Effector memory CD4-positive, alpha-beta T cell (primary cell): Measurements from ENCODE around the gene PLAC9.

Experiments used
- DNase-seq, 3 donors: peaks; one replicate each; pipeline ENCODE4 v3.0.0-alpha.2; 2020
- H3K27ac ChIP-seq: 2 replicates; pipeline ENCODE4 v1.7.0; 2013; ENCODE audit warnings: mild to moderate bottlenecking, low read length, moderate library complexity; ENCODE audit not compliant: insufficient read depth, poor library complexity, severe bottlenecking
- H3K27me3 ChIP-seq: replicated peaks from 2 replicates; pipeline ENCODE4 v1.7.0; 2013; ENCODE audit warnings: mild to moderate bottlenecking, low read length; ENCODE audit not compliant: insufficient read depth, control insufficient read depth, poor library complexity, severe bottlenecking
- H3K36me3 ChIP-seq: 2 replicates; pipeline ENCODE4 v1.7.0; 2013; ENCODE audit warnings: mild to moderate bottlenecking, low read length, moderate library complexity; ENCODE audit not compliant: control insufficient read depth, insufficient read depth
- H3K4me1 ChIP-seq: 2 replicates; pipeline ENCODE4 v1.7.0; 2013; ENCODE audit warnings: low read length, mild to moderate bottlenecking; ENCODE audit not compliant: control insufficient read depth, insufficient read depth, poor library complexity, severe bottlenecking
- H3K4me3 ChIP-seq: 2 replicates; pipeline ENCODE4 v1.7.0; 2013; ENCODE audit warnings: low read length, low read depth, mild to moderate bottlenecking; ENCODE audit not compliant: insufficient read depth, poor library complexity, severe bottlenecking
- H3K9me3 ChIP-seq: 2 replicates; pipeline ENCODE4 v1.7.0; 2013; ENCODE audit warnings: mild to moderate bottlenecking, low read length, moderate library complexity; ENCODE audit not compliant: control insufficient read depth

The PLAC9 gene

DNA sequence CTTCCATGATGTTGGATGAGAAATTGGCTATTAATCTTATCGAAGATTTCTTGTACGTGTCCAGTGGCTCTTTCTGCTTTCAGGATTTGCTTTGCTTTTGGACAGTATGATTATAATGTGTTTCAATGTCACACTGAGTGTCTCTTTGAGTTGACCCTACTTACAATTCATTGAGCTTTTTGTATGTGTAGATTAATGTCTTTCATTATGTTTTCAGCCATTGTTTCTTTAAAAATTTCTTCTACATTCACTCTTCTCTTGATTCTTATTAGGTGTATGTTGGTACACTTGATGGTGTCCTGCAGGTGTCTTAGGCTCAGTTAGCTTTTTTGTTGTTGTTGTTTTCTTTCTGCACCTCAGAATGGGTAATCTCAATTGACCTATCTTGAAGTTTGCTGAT is 16.6 kb downstream of the PLAC9 start:
- H3K27me3 ChIP-seq: no peaks in the 10 kb centered on the region
- peaks cover 38% of the 10 kb centered on the region for H3K36me3 ChIP-seq
- H3K4me3 ChIP-seq: no peak overlapping the region
- no peaks in the 10 kb centered on the region for H3K9me3 ChIP-seq
- peaks cover 9% of the 10 kb centered on the region for H3K4me1 ChIP-seq
- H3K27ac ChIP-seq: no peak overlapping the region
- DNase-seq: no peak

- no peaks in the 10 kb centered on the region for H3K9me3 ChIP-seq
- peaks cover 48% of the 10 kb centered on the region for H3K36me3 ChIP-seq
- no peak overlapping the region for H3K27ac ChIP-seq
- no peaks in the 10 kb centered on the region for H3K27me3 ChIP-seq
- no peaks in the 10 kb centered on the region for H3K4me1 ChIP-seq
- no peak for DNase-seq
- no peak overlapping the region for H3K4me3 ChIP-seq
Measured at GRCh38 chr10:80150172-80150571, 17.6 kb downstream of the PLAC9 start.

- Histone ChIP-seq H3K4me1 (no peaks in the 10 kb centered on the region), H3K4me3 (no peak overlapping the region), H3K36me3 (peaks cover 75% of the 10 kb centered on the region), H3K27ac (no peak overlapping the region), H3K27me3 (no peaks in the 10 kb centered on the region), H3K9me3 (no peaks in the 10 kb centered on the region)
- DNase-seq: no peak
Measured at GRCh38 chr10:80152820-80153219, 20.3 kb downstream of the PLAC9 start.

- Histone ChIP-seq H3K36me3 (peaks cover 81% of the 10 kb centered on the region), H3K27me3 (no peaks in the 10 kb centered on the region), H3K4me1 (no peaks in the 10 kb centered on the region), H3K4me3 (no peak overlapping the region), H3K9me3 (no peaks in the 10 kb centered on the region), H3K27ac (no peak overlapping the region)
- no peak for DNase-seq
Measured at GRCh38 chr10:80153460-80153859, 20.9 kb downstream of the PLAC9 start.

- no peak for DNase-seq
- H3K9me3 ChIP-seq: no peaks in the 10 kb centered on the region
- H3K27me3 ChIP-seq: no peaks in the 10 kb centered on the region
- H3K36me3 ChIP-seq: peaks cover 91% of the 10 kb centered on the region
- H3K4me3 ChIP-seq: no peak overlapping the region
- H3K27ac ChIP-seq: no peak overlapping the region
- H3K4me1 ChIP-seq: no peaks in the 10 kb centered on the region
Measured at GRCh38 chr10:80154626-80154977, 22.1 kb downstream of the PLAC9 start.

- no peaks in the 10 kb centered on the region for H3K27me3 ChIP-seq
- H3K4me3 ChIP-seq: no peak overlapping the region
- H3K27ac ChIP-seq: no peak overlapping the region
- H3K9me3 ChIP-seq: no peaks in the 10 kb centered on the region
- no peaks in the 10 kb centered on the region for H3K4me1 ChIP-seq
- no peak for DNase-seq
- H3K36me3 ChIP-seq: peaks cover 94% of the 10 kb centered on the region
Measured at GRCh38 chr10:80154978-80155695, 22.6 kb downstream of the PLAC9 start.

GRCh38 chr10:80155696-80156215 is 23.2 kb downstream of the PLAC9 start:
- H3K4me1 ChIP-seq: no peaks in the 10 kb centered on the region
- no peaks in the 10 kb centered on the region for H3K27me3 ChIP-seq
- H3K4me3 ChIP-seq: no peak overlapping the region
- H3K9me3 ChIP-seq: no peaks in the 10 kb centered on the region
- DNase-seq: no peak
- peaks cover 97% of the 10 kb centered on the region for H3K36me3 ChIP-seq
- no peak overlapping the region for H3K27ac ChIP-seq

GRCh38 chr10:80156216-80156615 is 23.7 kb downstream of the PLAC9 start:
- Histone ChIP-seq H3K4me1 (no peaks in the 10 kb centered on the region), H3K36me3 (peaks cover 97% of the 10 kb centered on the region), H3K4me3 (no peak overlapping the region), H3K27ac (no peak overlapping the region), H3K9me3 (no peaks in the 10 kb centered on the region), H3K27me3 (no peaks in the 10 kb centered on the region)
- no peak for DNase-seq

DNA sequence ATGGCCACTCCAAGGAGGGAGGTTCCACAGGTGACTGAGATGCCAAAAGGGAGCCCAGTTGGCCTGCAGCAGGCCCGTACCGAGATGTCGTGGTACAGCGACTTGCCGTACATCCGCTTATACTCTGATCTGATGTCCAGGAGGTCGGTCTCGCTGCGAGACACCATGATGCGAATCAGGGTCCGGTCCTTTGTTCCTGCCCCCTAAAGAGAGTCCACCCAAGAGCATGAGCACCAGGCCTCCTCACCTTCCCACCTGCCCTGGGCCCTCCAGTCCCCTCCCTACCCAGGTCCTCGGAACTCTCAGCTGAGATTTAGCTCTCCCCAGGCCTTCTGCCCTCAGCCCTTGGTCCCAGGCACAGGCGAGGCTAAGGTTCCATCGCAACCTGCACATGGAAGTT is 25.0 kb downstream of the PLAC9 start:
- DNase-seq: no peak
- Histone ChIP-seq H3K27ac (no peak overlapping the region), H3K36me3 (peaks cover 100% of the 10 kb centered on the region), H3K27me3 (no peaks in the 10 kb centered on the region), H3K9me3 (no peaks in the 10 kb centered on the region), H3K4me1 (no peaks in the 10 kb centered on the region), H3K4me3 (no peak overlapping the region)

DNA sequence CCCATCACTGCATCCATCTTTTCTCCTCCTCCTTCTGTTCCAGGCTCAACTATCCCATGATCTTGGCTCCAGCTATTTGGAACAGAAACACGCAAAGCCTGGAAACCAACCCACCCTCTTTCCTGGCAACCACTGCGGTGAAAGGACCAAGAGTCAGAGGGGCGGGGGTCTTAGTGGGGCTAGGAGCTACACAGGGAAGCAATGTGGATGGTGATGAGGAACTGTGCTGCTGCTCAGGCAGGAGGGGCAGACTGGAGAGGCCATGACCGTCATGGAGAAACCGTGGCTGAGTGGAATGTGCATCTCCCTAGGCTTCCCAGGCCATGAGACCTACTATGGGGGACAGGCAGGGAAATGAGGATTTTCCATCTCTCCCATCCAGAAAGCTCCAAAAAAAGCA is 25.6 kb downstream of the PLAC9 start:
- no peak for DNase-seq
- H3K27me3 ChIP-seq: no peaks in the 10 kb centered on the region
- H3K4me1 ChIP-seq: no peaks in the 10 kb centered on the region
- H3K27ac ChIP-seq: no peak overlapping the region
- H3K9me3 ChIP-seq: no peaks in the 10 kb centered on the region
- H3K36me3 ChIP-seq: peaks cover 100% of the 10 kb centered on the region
- H3K4me3 ChIP-seq: no peak overlapping the region
